ENCODE results near the gene DSCAML1.

GRCh38 chr11:117614728-117615127 is 182.3 kb downstream of the DSCAML1 start:
- TF ChIP-seq EZH2 (IDR thresholded peaks at IDR 0.05; ENCODE audit: insufficient read depth, poor library complexity, severe bottlenecking) (no peak), EZH2phosphoT487 (IDR thresholded peaks at IDR 0.05; ENCODE audit: insufficient read depth, low read depth) (no peak)
